GM12892 (cell line): ENCODE results near the gene HIP1.

Source experiments
- POLR2A ChIP-seq: IDR thresholded peaks from 2 replicates; pipeline ENCODE4 v1.6.1; 2011; ENCODE audit warnings: low read depth, low read length, control low read depth
- POLR2AphosphoS5 ChIP-seq: IDR thresholded peaks from 2 replicates; pipeline ENCODE4 v1.6.1; 2011; ENCODE audit warnings: low read depth, low read length, control low read depth
- TAF1 ChIP-seq: IDR thresholded peaks from 2 replicates; pipeline ENCODE4 v1.6.1; 2011; ENCODE audit warnings: low read depth, mild to moderate bottlenecking, control low read depth, low read length, borderline replicate concordance

DNA sequence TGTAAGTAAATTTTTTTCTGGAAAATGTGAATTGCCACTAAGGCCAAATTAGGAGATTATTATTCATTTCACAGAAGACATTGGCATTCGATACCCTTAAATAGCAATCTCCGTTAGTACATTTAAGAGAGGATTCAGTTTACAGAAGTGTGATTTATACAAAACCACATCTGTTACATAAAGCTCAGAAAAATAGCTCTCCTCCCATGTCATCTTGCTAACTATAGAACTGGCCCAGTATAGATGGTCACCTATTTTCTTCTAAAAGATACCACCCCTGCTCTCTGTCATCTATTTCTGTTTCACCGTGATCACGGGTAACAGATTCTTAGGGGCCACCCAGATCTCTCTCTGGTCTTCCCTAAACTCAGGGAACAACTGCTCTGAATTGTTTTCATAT lies 119.1 kb downstream of the HIP1 start:
- TF ChIP-seq POLR2A: no peak
- no peak for TF ChIP-seq TAF1
- TF ChIP-seq POLR2AphosphoS5: no peak
